Natural killer cell (primary cell): ENCODE data around the gene CCDC180. TPM values are rescaled to one million over a fixed set of nuclear protein-coding genes. Genes with fewer than 3 reads are reported as not detected.

Source experiments
- ATAC-seq, 3 donors: fragments of 150-1000 bp in 2 of 3; fragments of 200-7000 bp in 1 of 3; cut with Tn5 transposase; 1 replicate in 1 of 3; 2 replicates in 2 of 3; pipeline ENCODE4 v1.10.0; 2021; ENCODE audit warnings: mild to moderate bottlenecking in 2 of 3, moderate library complexity in 2 of 3
- DNase-seq, 2 donors: peaks; one replicate each; pipeline versions ENCODE4 v3.0.0 to v3.0.0-alpha.2; 2013 to 2021; ENCODE audit warnings: mixed read lengths in 1 of 2
- H3K27ac ChIP-seq: one replicate; pipeline ENCODE4 v1.5.1; 2013; ENCODE audit warnings: mild to moderate bottlenecking, low read length
- H3K27me3 ChIP-seq: one replicate; pipeline ENCODE4 v1.6.1; 2013; ENCODE audit warnings: low read length; ENCODE audit not compliant: control insufficient read depth, insufficient read depth
- H3K36me3 ChIP-seq: one replicate; pipeline ENCODE4 v1.6.1; 2013; ENCODE audit warnings: low read length; ENCODE audit not compliant: control insufficient read depth, insufficient read depth
- H3K4me1 ChIP-seq: one replicate; pipeline ENCODE4 v1.6.1; 2013; ENCODE audit warnings: low read length; ENCODE audit not compliant: control insufficient read depth, insufficient read depth
- H3K4me3 ChIP-seq: one replicate; pipeline ENCODE4 v1.5.1; 2013; ENCODE audit warnings: low read length
- H3K9me3 ChIP-seq: one replicate; pipeline ENCODE4 v1.6.1; 2013; ENCODE audit warnings: low read length; ENCODE audit not compliant: control insufficient read depth, insufficient read depth
- H3K27ac Mint-ChIP-seq, 2 donors: one replicate each; pipeline ENCODE4 v1.8.0; 2022; ENCODE audit warnings: mild to moderate bottlenecking in 2 of 2, mixed read lengths in 2 of 2, moderate library complexity in 1 of 2
- H3K27me3 Mint-ChIP-seq, 2 donors: one replicate each; pipeline ENCODE4 v1.8.0; 2022; ENCODE audit warnings: low read depth in 2 of 2, mixed read lengths in 2 of 2
- H3K36me3 Mint-ChIP-seq: one replicate; pipeline ENCODE4 v1.8.0; 2022; ENCODE audit warnings: mixed read lengths
- H3K4me1 Mint-ChIP-seq, 2 donors: one replicate each; pipeline ENCODE4 v1.8.0; 2022; ENCODE audit warnings: mixed read lengths in 2 of 2
- H3K4me3 Mint-ChIP-seq: one replicate; pipeline ENCODE4 v1.8.0; 2022; ENCODE audit warnings: mild to moderate bottlenecking, moderate library complexity, mixed read lengths
- H3K9me3 Mint-ChIP-seq, 2 donors: one replicate each; pipeline ENCODE4 v1.8.0; 2022; ENCODE audit warnings: mixed read lengths in 2 of 2
- CTCF ChIP-seq: fragments of 200-600 bp; IDR thresholded peaks from one replicate; pipeline ENCODE4 v1.8.0; 2022; ENCODE audit warnings: antibody characterized with exemption
- WGBS: methylation state at CpG from one replicate; pipeline ENCODE4 v1.1.7; 2013; ENCODE audit warnings: missing lambda C conversion rate; ENCODE audit not compliant: insufficient coverage; 5-methylcytosine and 5-hydroxymethylcytosine counted together
- intact Hi-C: fragments of 100-400 bp; cut with micrococcal nuclease; formaldehyde crosslinking; loops from one replicate; pipeline ENCODE4 v1.14.2; 2022
- total RNA-seq, 4 donors: library from RNA; stranded (reverse); fragments of 120-200 nt in 1 of 4; gene quantifications; one replicate each; pipeline versions ENCODE4 v1.2.3 to v1.2.4, GENCODE V29; 2013 to 2022

The CCDC180 gene
- total RNA-seq, 3 donors from 2014 or later (not counting 1 experiment from before 2014, with no cell fraction given): 11.9 to 17.8 (median 15.1) TPM

GRCh38 chr9:97276310-97276852 is 31.1 kb upstream of the CCDC180 start:
- H3K9me3 ChIP-seq: no peaks in the 10 kb centered on the region
- H3K4me3 Mint-ChIP-seq: no peak overlapping the region
- no peaks in the 10 kb centered on the region for H3K4me1 ChIP-seq
- H3K9me3 Mint-ChIP-seq: no peaks in the 10 kb centered on the region
- intact Hi-C loops: no loop called here
- H3K27ac ChIP-seq: no peak overlapping the region
- no peaks in the 10 kb centered on the region for H3K27me3 ChIP-seq
- TF ChIP-seq CTCF: no peak
- 92% methylated on average over 6 of the region's 6 CpGs for WGBS
- no peak overlapping the region for H3K27ac Mint-ChIP-seq
- H3K36me3 ChIP-seq: peaks cover 36% of the 10 kb centered on the region
- H3K4me1 Mint-ChIP-seq: no peaks in the 10 kb centered on the region
- H3K4me3 ChIP-seq: no peak overlapping the region
- no peak for DNase-seq
- ATAC-seq: no peak
- no peaks in the 10 kb centered on the region for H3K27me3 Mint-ChIP-seq
- peaks cover 14% of the 10 kb centered on the region for H3K36me3 Mint-ChIP-seq

- no peak overlapping the region for H3K27ac Mint-ChIP-seq
- Histone ChIP-seq H3K27me3 (no peaks in the 10 kb centered on the region), H3K27ac (no peak overlapping the region), H3K4me1 (no peaks in the 10 kb centered on the region), H3K36me3 (peaks cover 36% of the 10 kb centered on the region), H3K9me3 (no peaks in the 10 kb centered on the region), H3K4me3 (no peak overlapping the region)
- no peaks in the 10 kb centered on the region for H3K9me3 Mint-ChIP-seq
- H3K4me3 Mint-ChIP-seq: no peak overlapping the region
- no peak for ATAC-seq
- WGBS: 95% methylated on average over 7 of the region's 7 CpGs
- no peaks in the 10 kb centered on the region for H3K27me3 Mint-ChIP-seq
- no peak for DNase-seq
- no peak for TF ChIP-seq CTCF
- intact Hi-C loops: no loop called here
- H3K36me3 Mint-ChIP-seq: peaks cover 15% of the 10 kb centered on the region
- H3K4me1 Mint-ChIP-seq: no peaks in the 10 kb centered on the region
These were observed 29.5 kb upstream of the CCDC180 start for GRCh38 chr9:97277953-97278352.

DNA sequence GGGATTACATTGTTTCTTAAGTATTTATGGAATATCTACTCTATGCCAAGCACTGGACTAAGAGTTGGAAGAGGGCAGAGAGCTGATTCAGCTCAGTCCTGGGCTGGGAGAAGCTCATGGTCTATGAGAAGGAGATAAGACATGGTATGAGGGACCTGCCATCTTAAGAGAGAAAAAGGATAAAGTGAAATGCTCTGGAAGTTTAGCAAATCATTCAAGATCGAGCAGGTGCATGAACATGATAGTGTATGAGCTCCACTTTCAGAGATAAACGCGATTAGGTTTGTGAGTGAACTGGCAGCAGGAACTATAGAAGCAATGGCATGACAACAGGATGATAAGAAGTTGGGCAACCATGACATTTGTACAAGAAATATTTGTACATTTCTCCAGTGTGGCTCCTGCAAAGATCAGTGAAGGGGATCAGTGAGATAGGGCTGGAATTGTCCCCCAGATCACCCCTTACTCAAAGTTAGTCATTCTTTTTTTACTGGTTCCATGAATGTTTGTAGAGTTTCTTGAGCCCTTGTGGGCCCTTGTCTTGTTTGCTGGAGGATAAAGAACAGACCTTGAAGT is 26.6 kb upstream of the CCDC180 start:
- WGBS: 96% methylated on average over 3 of the region's 3 CpGs
- H3K9me3 Mint-ChIP-seq: no peaks in the 10 kb centered on the region
- intact Hi-C loops: no loop called here
- H3K36me3 ChIP-seq: peaks cover 39% of the 10 kb centered on the region
- no peak overlapping the region for H3K27ac Mint-ChIP-seq
- no peaks in the 10 kb centered on the region for H3K4me1 ChIP-seq
- H3K27ac ChIP-seq: no peak overlapping the region
- DNase-seq (no peak), ATAC-seq (no peak)
- TF ChIP-seq CTCF: no peak
- H3K27me3 ChIP-seq: no peaks in the 10 kb centered on the region
- H3K4me3 ChIP-seq: no peak overlapping the region
- peaks cover 23% of the 10 kb centered on the region for H3K36me3 Mint-ChIP-seq
- no peaks in the 10 kb centered on the region for H3K27me3 Mint-ChIP-seq
- no peak overlapping the region for H3K4me3 Mint-ChIP-seq
- no peaks in the 10 kb centered on the region for H3K9me3 ChIP-seq
- no peaks in the 10 kb centered on the region for H3K4me1 Mint-ChIP-seq

DNA sequence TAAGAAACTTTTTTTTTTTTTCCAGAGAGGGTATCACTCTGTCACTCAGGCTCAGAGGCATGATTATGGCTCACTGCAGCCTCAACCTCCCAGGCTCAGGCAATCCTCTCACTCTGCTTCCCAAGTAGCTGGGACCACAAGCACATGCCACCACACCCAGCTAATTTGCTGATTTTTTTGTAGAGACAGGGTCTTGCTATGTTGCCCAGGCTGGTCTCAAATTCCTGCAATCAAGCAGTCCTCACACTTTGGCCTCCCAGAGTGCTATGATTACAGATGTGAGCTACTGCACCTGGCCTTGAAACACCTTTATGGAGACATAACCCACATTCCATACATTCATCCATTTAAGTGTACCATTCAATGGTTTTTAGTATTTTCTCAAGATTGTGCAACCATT is 23.7 kb upstream of the CCDC180 start:
- Histone ChIP-seq H3K36me3 (peaks cover 37% of the 10 kb centered on the region), H3K27ac (no peak overlapping the region), H3K27me3 (no peaks in the 10 kb centered on the region), H3K4me3 (no peak overlapping the region), H3K9me3 (no peaks in the 10 kb centered on the region), H3K4me1 (no peaks in the 10 kb centered on the region)
- Mint-ChIP-seq H3K27ac (no peak overlapping the region), H3K9me3 (no peaks in the 10 kb centered on the region), H3K4me3 (no peak overlapping the region), H3K27me3 (no peaks in the 10 kb centered on the region), H3K4me1 (no peaks in the 10 kb centered on the region), H3K36me3 (peaks cover 42% of the 10 kb centered on the region)
- no peak for TF ChIP-seq CTCF
- intact Hi-C loops: no loop called here
- DNase-seq (no peak), ATAC-seq (no peak)
